ENCODE measurements around the gene DSN1. TPM values are rescaled to one million over a fixed set of nuclear protein-coding genes. Genes with fewer than 3 reads are reported as not detected.

Gene DSN1
- total RNA-seq, 1 donor from 2014 or later = 7.6 TPM

- DNase-seq (ENCODE audit: extremely low spot score, unreplicated experiment) = no peak
- H3K27me3 Mint-ChIP-seq (ENCODE audit: unreplicated experiment) = no peaks in the 10 kb centered on the region
- H3K27ac Mint-ChIP-seq (ENCODE audit: unreplicated experiment) = peak overlapping the region; percentile 60
- H3K4me3 Mint-ChIP-seq (ENCODE audit: unreplicated experiment) = no peak overlapping the region
- H3K9me3 Mint-ChIP-seq (ENCODE audit: unreplicated experiment) = no peaks in the 10 kb centered on the region
- TF ChIP-seq CTCF (IDR thresholded peaks at IDR 0.05) = no peak
- H3K36me3 Mint-ChIP-seq (ENCODE audit: unreplicated experiment) = peaks cover 28% of the 10 kb centered on the region
- peaks cover 37% of the 10 kb centered on the region for H3K4me1 Mint-ChIP-seq (ENCODE audit: unreplicated experiment)
Measured at GRCh38 chr20:36820073-36820472, 46.5 kb upstream of the DSN1 start.

GRCh38 chr20:36819659-36820058 is 46.1 kb upstream of the DSN1 start:
- Mint-ChIP-seq H3K9me3 (ENCODE audit: unreplicated experiment) (no peaks in the 10 kb centered on the region), H3K4me1 (ENCODE audit: unreplicated experiment) (peaks cover 37% of the 10 kb centered on the region), H3K27me3 (ENCODE audit: unreplicated experiment) (no peaks in the 10 kb centered on the region), H3K36me3 (ENCODE audit: unreplicated experiment) (peaks cover 28% of the 10 kb centered on the region), H3K4me3 (ENCODE audit: unreplicated experiment) (no peak overlapping the region), H3K27ac (ENCODE audit: unreplicated experiment) (peak overlapping the region; percentile 60)
- no peak for DNase-seq (ENCODE audit: extremely low spot score, unreplicated experiment)
- no peak for TF ChIP-seq CTCF (IDR thresholded peaks at IDR 0.05)

- no peak overlapping the region for H3K27ac Mint-ChIP-seq (ENCODE audit: unreplicated experiment)
- H3K9me3 Mint-ChIP-seq (ENCODE audit: unreplicated experiment) = no peaks in the 10 kb centered on the region
- H3K4me3 Mint-ChIP-seq (ENCODE audit: unreplicated experiment) = no peak overlapping the region
- no peak for DNase-seq (ENCODE audit: extremely low spot score, unreplicated experiment)
- TF ChIP-seq CTCF (IDR thresholded peaks at IDR 0.05) = no peak
- no peaks in the 10 kb centered on the region for H3K27me3 Mint-ChIP-seq (ENCODE audit: unreplicated experiment)
- H3K36me3 Mint-ChIP-seq (ENCODE audit: unreplicated experiment) = peaks cover 31% of the 10 kb centered on the region
- H3K4me1 Mint-ChIP-seq (ENCODE audit: unreplicated experiment) = peaks cover 37% of the 10 kb centered on the region
Measured at GRCh38 chr20:36818861-36819260, 45.3 kb upstream of the DSN1 start.

- Mint-ChIP-seq H3K36me3 (ENCODE audit: unreplicated experiment) (peaks cover 34% of the 10 kb centered on the region), H3K27ac (ENCODE audit: unreplicated experiment) (no peak overlapping the region), H3K4me1 (ENCODE audit: unreplicated experiment) (peaks cover 37% of the 10 kb centered on the region), H3K9me3 (ENCODE audit: unreplicated experiment) (no peaks in the 10 kb centered on the region), H3K4me3 (ENCODE audit: unreplicated experiment) (no peak overlapping the region), H3K27me3 (ENCODE audit: unreplicated experiment) (no peaks in the 10 kb centered on the region)
- TF ChIP-seq CTCF (IDR thresholded peaks at IDR 0.05) = no peak
- no peak for DNase-seq (ENCODE audit: extremely low spot score, unreplicated experiment)
Measured at GRCh38 chr20:36818185-36818584, 44.6 kb upstream of the DSN1 start.

GRCh38 chr20:36817496-36817895 is 43.9 kb upstream of the DSN1 start:
- Mint-ChIP-seq H3K9me3 (ENCODE audit: unreplicated experiment) (no peaks in the 10 kb centered on the region), H3K27ac (ENCODE audit: unreplicated experiment) (no peak overlapping the region), H3K27me3 (ENCODE audit: unreplicated experiment) (no peaks in the 10 kb centered on the region), H3K36me3 (ENCODE audit: unreplicated experiment) (peaks cover 35% of the 10 kb centered on the region), H3K4me1 (ENCODE audit: unreplicated experiment) (peaks cover 30% of the 10 kb centered on the region), H3K4me3 (ENCODE audit: unreplicated experiment) (no peak overlapping the region)
- DNase-seq (ENCODE audit: extremely low spot score, unreplicated experiment) = no peak
- TF ChIP-seq CTCF (IDR thresholded peaks at IDR 0.05) = no peak
